AG04449 (cell line): Measurements from ENCODE around the gene ZDHHC16.

Source experiments
- CTCF ChIA-PET: fragments of 350-600 bp; formaldehyde crosslinking; extraction: SDS; loops from one replicate; lab custom pipeline; 2021; ENCODE audit warnings: antibody characterized with exemption; lab: Yijun Ruan, JAX
- POLR2A ChIA-PET: fragments of 400-600, 350-600 bp; formaldehyde crosslinking; extraction: SDS; loops from one replicate; lab custom pipeline; 2020; ENCODE audit warnings: antibody characterized with exemption, inconsistent platforms; lab: Yijun Ruan, JAX
- DNase-seq: peaks from one replicate; pipeline ENCODE4 v3.0.0-alpha.2; 2010; ENCODE audit warnings: low read depth, low spot score
- H3K4me3 ChIP-seq: 2 replicates; pipeline ENCODE4 v1.5.1; 2011; ENCODE audit warnings: low read depth, mild to moderate bottlenecking, control low read depth, low read length
- TF ChIP-seq, protein P1 (sequence below): IDR thresholded peaks from one replicate; pipeline ENCODE4 v1.5.1; 2011; ENCODE audit warnings: mild to moderate bottlenecking, moderate library complexity, low read length, control low read depth, inconsistent platforms; ENCODE audit not compliant: insufficient read depth; ENCODE audit errors: missing control alignments

Gene ZDHHC16

GRCh38 chr10:97505152-97505551, 59.2 kb downstream of the ZDHHC16 start:
- no peak for DNase-seq
- ChIA-PET POLR2A (no interaction called here), CTCF (interaction anchor here (0.7 to 1.8 kb wide), 9 partner anchors 8 to 68 kb away, joined by 3 to 7 read pairs (median 4); partner anchors contain the start of gene ANKRD2)
- TF ChIP-seq, protein P1, sequence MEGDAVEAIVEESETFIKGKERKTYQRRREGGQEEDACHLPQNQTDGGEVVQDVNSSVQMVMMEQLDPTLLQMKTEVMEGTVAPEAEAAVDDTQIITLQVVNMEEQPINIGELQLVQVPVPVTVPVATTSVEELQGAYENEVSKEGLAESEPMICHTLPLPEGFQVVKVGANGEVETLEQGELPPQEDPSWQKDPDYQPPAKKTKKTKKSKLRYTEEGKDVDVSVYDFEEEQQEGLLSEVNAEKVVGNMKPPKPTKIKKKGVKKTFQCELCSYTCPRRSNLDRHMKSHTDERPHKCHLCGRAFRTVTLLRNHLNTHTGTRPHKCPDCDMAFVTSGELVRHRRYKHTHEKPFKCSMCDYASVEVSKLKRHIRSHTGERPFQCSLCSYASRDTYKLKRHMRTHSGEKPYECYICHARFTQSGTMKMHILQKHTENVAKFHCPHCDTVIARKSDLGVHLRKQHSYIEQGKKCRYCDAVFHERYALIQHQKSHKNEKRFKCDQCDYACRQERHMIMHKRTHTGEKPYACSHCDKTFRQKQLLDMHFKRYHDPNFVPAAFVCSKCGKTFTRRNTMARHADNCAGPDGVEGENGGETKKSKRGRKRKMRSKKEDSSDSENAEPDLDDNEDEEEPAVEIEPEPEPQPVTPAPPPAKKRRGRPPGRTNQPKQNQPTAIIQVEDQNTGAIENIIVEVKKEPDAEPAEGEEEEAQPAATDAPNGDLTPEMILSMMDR, result no peak
- H3K4me3 ChIP-seq, result no peak overlapping the region

GRCh38 chr10:97506199-97506991, 60.4 kb downstream of the ZDHHC16 start:
- H3K4me3 ChIP-seq, result no peak overlapping the region
- TF ChIP-seq, protein P1, result no peak
- ChIA-PET POLR2A (no interaction called here), CTCF (interaction anchor here (1.0 to 1.8 kb wide), 6 partner anchors 9 to 66 kb away, joined by 3 to 7 read pairs (median 4); partner anchors contain the start of gene ANKRD2)
- DNase-seq, result no peak
